Neural cell (in vitro differentiated cells): ENCODE measurements around the gene SFXN1. TPM values are rescaled to one million over a fixed set of nuclear protein-coding genes. Genes with fewer than 3 reads are reported as not detected.

Source experiments
- H2AFZ ChIP-seq: fragments of 200-600, 300-800 bp; sonication (generic), shearing (Covaris generic); 2 replicates; pipeline ENCODE4 v1.6.0; 2014; ENCODE audit warnings: low read depth, mild to moderate bottlenecking, antibody characterized with exemption, low read length, moderate library complexity
- H3F3A ChIP-seq: fragments of 200-600 bp; shearing (Covaris generic); 2 replicates; pipeline ENCODE4 v1.6.1; 2016; ENCODE audit warnings: mild to moderate bottlenecking, moderate library complexity, mixed read lengths, antibody characterized with exemption, low read length; ENCODE audit not compliant: insufficient read depth, poor library complexity, severe bottlenecking
- H3K27ac ChIP-seq: fragments of 200-600, 300-800 bp; sonication (generic), shearing (Covaris generic); 2 replicates; pipeline ENCODE4 v1.5.1; 2014; ENCODE audit warnings: mild to moderate bottlenecking, low read length, moderate library complexity
- H3K27me3 ChIP-seq: fragments of 300-800, 200-600 bp; sonication (generic), shearing (Covaris generic); 2 replicates; pipeline ENCODE4 v1.6.0; 2014; ENCODE audit warnings: mild to moderate bottlenecking, low read depth, low read length, moderate library complexity; ENCODE audit not compliant: insufficient read depth
- H3K36me3 ChIP-seq: fragments of 300-800, 200-600 bp; sonication (generic), shearing (Covaris generic); 2 replicates; pipeline ENCODE4 v1.5.1; 2014; ENCODE audit warnings: mild to moderate bottlenecking, antibody characterized with exemption, low read length, moderate library complexity; ENCODE audit not compliant: insufficient read depth
- H3K4me2 ChIP-seq: fragments of 300-800, 200-600 bp; sonication (generic), shearing (Covaris generic); 2 replicates; pipeline ENCODE4 v1.6.0; 2014; ENCODE audit warnings: mild to moderate bottlenecking, low read length
- H3K4me3 ChIP-seq: fragments of 300-800, 200-600 bp; sonication (generic), shearing (Covaris generic); 2 replicates; pipeline ENCODE4 v1.5.1; 2014; ENCODE audit warnings: mild to moderate bottlenecking, low read length, moderate library complexity
- H3K79me2 ChIP-seq: fragments of 200-600 bp; shearing (Covaris generic); replicated peaks from 2 replicates; pipeline ENCODE4 v1.6.0; 2014; ENCODE audit warnings: mild to moderate bottlenecking, low read length, moderate library complexity; ENCODE audit not compliant: insufficient read depth
- H3K9ac ChIP-seq: fragments of 300-800, 200-600 bp; sonication (generic), shearing (Covaris generic); 2 replicates; pipeline ENCODE4 v1.6.1; 2016; ENCODE audit warnings: mild to moderate bottlenecking, low read length, mixed read lengths
- H3K9me2 ChIP-seq: fragments of 200-600 bp; shearing (Covaris generic); 2 replicates; pipeline ENCODE4 v1.6.1; 2016; ENCODE audit warnings: mild to moderate bottlenecking, low read length, mixed read lengths; ENCODE audit not compliant: insufficient read depth
- H3K9me3 ChIP-seq: fragments of 200-600, 300-800 bp; sonication (generic), shearing (Covaris generic); 2 replicates; pipeline ENCODE4 v1.6.1; 2016; ENCODE audit warnings: mild to moderate bottlenecking, mixed run types, low read length, moderate library complexity, mixed read lengths
- H4K20me1 ChIP-seq: fragments of 200-600 bp; shearing (Covaris generic); 2 replicates; pipeline ENCODE4 v1.6.1; 2016; ENCODE audit warnings: mild to moderate bottlenecking, mixed run types; ENCODE audit not compliant: insufficient read depth
- EP300 ChIP-seq: fragments of 450-650 bp; conservative IDR thresholded peaks from 2 replicates; pipeline ENCODE4 v1.6.1; 2014; ENCODE audit warnings: antibody characterized with exemption, mild to moderate bottlenecking, moderate library complexity; ENCODE audit not compliant: poor library complexity, severe bottlenecking
- EZH2 ChIP-seq: fragments of 200-600, 300-800 bp; shearing (Covaris generic), sonication (generic); IDR thresholded peaks from 2 replicates; pipeline ENCODE4 v1.6.1; 2014; ENCODE audit warnings: antibody characterized with exemption, low read length, borderline replicate concordance, mild to moderate bottlenecking; ENCODE audit not compliant: insufficient read depth, poor library complexity, severe bottlenecking
- MXI1 ChIP-seq: fragments of 450-650 bp; conservative IDR thresholded peaks from 2 replicates; pipeline ENCODE4 v1.6.1; 2014; ENCODE audit warnings: antibody characterized with exemption, mild to moderate bottlenecking; ENCODE audit not compliant: poor library complexity, severe bottlenecking
- POLR2AphosphoS5 ChIP-seq: IDR thresholded peaks from 2 replicates; pipeline ENCODE4 v1.6.1; 2012
- RAD21 ChIP-seq: fragments of 450-650 bp; conservative IDR thresholded peaks from 2 replicates; pipeline ENCODE4 v1.6.1; 2014; ENCODE audit warnings: antibody characterized with exemption, mild to moderate bottlenecking, moderate library complexity
- SMC3 ChIP-seq: fragments of 450-650 bp; conservative IDR thresholded peaks from 2 replicates; pipeline ENCODE4 v1.6.1; 2014; ENCODE audit warnings: antibody characterized with exemption, mild to moderate bottlenecking, moderate library complexity; ENCODE audit not compliant: poor library complexity
- TAF1 ChIP-seq: IDR thresholded peaks from 2 replicates; pipeline ENCODE4 v1.6.1; 2012; ENCODE audit warnings: low read depth
- polyA plus RNA-seq: library from polyadenylated mRNA; depleted of rRNA; stranded (reverse); fragments of >200 nt; gene quantifications from 2 replicates; pipeline ENCODE4 v1.2.3, GENCODE V29; 2014
- TF ChIP-seq, protein P1 (sequence below): fragments of 450-650 bp; IDR thresholded peaks from 2 replicates; pipeline ENCODE4 v1.5.1; 2014; ENCODE audit warnings: antibody characterized with exemption, mild to moderate bottlenecking, moderate library complexity; ENCODE audit not compliant: poor library complexity, severe bottlenecking
- TF ChIP-seq, protein P2 (sequence below): IDR thresholded peaks from 2 replicates; pipeline ENCODE4 v1.6.1; 2012; ENCODE audit warnings: borderline replicate concordance

SFXN1 gene
- polyA plus RNA-seq, 1 donor from 2014 or later = 109 TPM

DNA sequence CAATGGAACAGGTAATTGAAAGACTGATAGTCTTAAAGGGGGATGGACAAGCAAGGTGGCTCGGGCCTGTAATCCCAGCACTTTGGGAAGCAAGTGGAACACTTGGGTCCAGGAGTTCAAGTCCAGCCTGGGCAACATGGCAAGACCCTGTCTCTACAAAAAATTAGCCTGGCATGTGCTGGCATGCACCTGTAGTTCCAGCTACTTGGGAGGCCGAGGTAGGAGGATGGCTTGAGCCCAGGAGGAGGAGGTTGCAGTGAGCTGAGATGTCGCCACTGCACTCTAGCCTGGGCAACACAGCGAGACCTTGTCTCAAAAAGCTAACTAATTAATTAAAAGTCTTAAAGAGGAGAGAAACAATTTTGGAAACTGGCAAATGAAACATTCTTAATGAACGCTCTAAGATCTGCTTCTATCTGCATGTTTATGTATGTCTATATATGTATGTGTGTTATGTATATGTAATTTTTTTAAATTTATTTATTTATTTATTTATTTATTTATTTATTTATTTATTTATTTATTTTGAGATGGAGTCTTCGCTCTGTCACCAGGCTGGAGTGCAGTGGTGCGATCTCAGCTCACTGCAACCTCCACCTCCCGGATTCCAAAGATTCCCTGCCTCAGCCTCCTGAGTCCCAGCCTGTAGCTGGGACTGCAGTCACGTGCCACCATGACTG lies 80.6 kb downstream of the SFXN1 start:
- no peak for TF ChIP-seq POLR2AphosphoS5
- TF ChIP-seq, protein P1, sequence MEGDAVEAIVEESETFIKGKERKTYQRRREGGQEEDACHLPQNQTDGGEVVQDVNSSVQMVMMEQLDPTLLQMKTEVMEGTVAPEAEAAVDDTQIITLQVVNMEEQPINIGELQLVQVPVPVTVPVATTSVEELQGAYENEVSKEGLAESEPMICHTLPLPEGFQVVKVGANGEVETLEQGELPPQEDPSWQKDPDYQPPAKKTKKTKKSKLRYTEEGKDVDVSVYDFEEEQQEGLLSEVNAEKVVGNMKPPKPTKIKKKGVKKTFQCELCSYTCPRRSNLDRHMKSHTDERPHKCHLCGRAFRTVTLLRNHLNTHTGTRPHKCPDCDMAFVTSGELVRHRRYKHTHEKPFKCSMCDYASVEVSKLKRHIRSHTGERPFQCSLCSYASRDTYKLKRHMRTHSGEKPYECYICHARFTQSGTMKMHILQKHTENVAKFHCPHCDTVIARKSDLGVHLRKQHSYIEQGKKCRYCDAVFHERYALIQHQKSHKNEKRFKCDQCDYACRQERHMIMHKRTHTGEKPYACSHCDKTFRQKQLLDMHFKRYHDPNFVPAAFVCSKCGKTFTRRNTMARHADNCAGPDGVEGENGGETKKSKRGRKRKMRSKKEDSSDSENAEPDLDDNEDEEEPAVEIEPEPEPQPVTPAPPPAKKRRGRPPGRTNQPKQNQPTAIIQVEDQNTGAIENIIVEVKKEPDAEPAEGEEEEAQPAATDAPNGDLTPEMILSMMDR = no peak
- no peak for TF ChIP-seq EZH2
- no peak for TF ChIP-seq MXI1
- no peak for TF ChIP-seq EP300
- TF ChIP-seq SMC3 = no peak
- TF ChIP-seq RAD21 = no peak
- no peak for TF ChIP-seq TAF1
- TF ChIP-seq, protein P2, sequence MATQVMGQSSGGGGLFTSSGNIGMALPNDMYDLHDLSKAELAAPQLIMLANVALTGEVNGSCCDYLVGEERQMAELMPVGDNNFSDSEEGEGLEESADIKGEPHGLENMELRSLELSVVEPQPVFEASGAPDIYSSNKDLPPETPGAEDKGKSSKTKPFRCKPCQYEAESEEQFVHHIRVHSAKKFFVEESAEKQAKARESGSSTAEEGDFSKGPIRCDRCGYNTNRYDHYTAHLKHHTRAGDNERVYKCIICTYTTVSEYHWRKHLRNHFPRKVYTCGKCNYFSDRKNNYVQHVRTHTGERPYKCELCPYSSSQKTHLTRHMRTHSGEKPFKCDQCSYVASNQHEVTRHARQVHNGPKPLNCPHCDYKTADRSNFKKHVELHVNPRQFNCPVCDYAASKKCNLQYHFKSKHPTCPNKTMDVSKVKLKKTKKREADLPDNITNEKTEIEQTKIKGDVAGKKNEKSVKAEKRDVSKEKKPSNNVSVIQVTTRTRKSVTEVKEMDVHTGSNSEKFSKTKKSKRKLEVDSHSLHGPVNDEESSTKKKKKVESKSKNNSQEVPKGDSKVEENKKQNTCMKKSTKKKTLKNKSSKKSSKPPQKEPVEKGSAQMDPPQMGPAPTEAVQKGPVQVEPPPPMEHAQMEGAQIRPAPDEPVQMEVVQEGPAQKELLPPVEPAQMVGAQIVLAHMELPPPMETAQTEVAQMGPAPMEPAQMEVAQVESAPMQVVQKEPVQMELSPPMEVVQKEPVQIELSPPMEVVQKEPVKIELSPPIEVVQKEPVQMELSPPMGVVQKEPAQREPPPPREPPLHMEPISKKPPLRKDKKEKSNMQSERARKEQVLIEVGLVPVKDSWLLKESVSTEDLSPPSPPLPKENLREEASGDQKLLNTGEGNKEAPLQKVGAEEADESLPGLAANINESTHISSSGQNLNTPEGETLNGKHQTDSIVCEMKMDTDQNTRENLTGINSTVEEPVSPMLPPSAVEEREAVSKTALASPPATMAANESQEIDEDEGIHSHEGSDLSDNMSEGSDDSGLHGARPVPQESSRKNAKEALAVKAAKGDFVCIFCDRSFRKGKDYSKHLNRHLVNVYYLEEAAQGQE = no peak
- Histone ChIP-seq H4K20me1 (no peaks in the 10 kb centered on the region), H3K79me2 (no peaks in the 10 kb centered on the region), H2AFZ (no peak overlapping the region), H3K27ac (no peak overlapping the region), H3K9ac (no peak overlapping the region), H3K9me2 (no peaks in the 10 kb centered on the region), H3K27me3 (no peaks in the 10 kb centered on the region), H3K36me3 (no peaks in the 10 kb centered on the region), H3F3A (no peaks in the 10 kb centered on the region), H3K4me2 (no peak overlapping the region), H3K4me3 (no peak overlapping the region), H3K9me3 (no peaks in the 10 kb centered on the region)

DNA sequence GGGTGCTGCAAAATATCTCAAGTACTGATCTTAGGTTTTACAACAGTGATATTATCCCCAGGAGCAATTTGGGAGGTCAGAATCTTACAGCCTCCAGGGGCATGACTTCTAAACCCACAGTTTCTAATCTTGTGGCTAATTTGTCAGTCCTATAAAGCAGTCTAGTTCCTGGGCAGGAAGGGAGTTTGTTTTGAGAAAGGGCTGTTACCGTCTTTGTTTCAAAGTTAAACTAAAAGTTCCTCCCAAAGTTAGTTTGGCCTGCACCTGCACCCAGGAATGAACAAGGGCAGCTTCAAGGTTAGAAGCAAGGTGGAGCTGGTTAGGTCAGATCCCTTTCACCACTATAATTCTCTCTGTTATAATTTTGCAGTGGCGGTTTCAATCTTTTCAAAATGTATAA lies 81.7 kb downstream of the SFXN1 start:
- H3F3A ChIP-seq = no peaks in the 10 kb centered on the region
- H3K27ac ChIP-seq = no peak overlapping the region
- H3K4me3 ChIP-seq = no peak overlapping the region
- no peaks in the 10 kb centered on the region for H3K9me2 ChIP-seq
- no peaks in the 10 kb centered on the region for H4K20me1 ChIP-seq
- no peak overlapping the region for H2AFZ ChIP-seq
- H3K4me2 ChIP-seq = no peak overlapping the region
- TF ChIP-seq RAD21 (no peak), POLR2AphosphoS5 (no peak), EZH2 (no peak), MXI1 (no peak), SMC3 (no peak), EP300 (no peak), TAF1 (no peak)
- TF ChIP-seq, protein P2 = no peak
- TF ChIP-seq, protein P1 = no peak
- no peaks in the 10 kb centered on the region for H3K79me2 ChIP-seq
- H3K9ac ChIP-seq = no peak overlapping the region
- no peaks in the 10 kb centered on the region for H3K36me3 ChIP-seq
- no peaks in the 10 kb centered on the region for H3K9me3 ChIP-seq
- H3K27me3 ChIP-seq = no peaks in the 10 kb centered on the region
